Vagina (tissue), 2 donors: Measurements from ENCODE around the gene ASTN2. TPM values are rescaled to one million over a fixed set of nuclear protein-coding genes. Genes with fewer than 3 reads are reported as not detected.

ENCODE experiments used
- DNase-seq, 2 donors: peaks; one replicate each; pipeline ENCODE4 v3.0.0-alpha.2; 2017; ENCODE audit errors: extremely low spot score in 2 of 2
- H3K27ac ChIP-seq: fragments of 200-600 bp; sonication (generic); one replicate; pipeline ENCODE4 v1.5.1; 2019
- H3K27me3 ChIP-seq: fragments of 200-600 bp; sonication (generic); one replicate; pipeline ENCODE4 v1.5.1; 2019
- H3K36me3 ChIP-seq, 2 donors: fragments of 200-600 bp; sonication (generic); one replicate each; pipeline ENCODE4 v1.5.1; 2017 to 2019
- H3K4me1 ChIP-seq: fragments of 200-600 bp; sonication (generic); one replicate; pipeline ENCODE4 v1.5.1; 2019
- H3K4me3 ChIP-seq, 2 donors: fragments of 200-600 bp; sonication (generic); 1 replicate in 1 of 2; 2 replicates in 1 of 2; pipeline ENCODE4 v1.5.1; 2016 to 2019
- H3K9me3 ChIP-seq: fragments of 200-600 bp; sonication (generic); one replicate; pipeline ENCODE4 v1.5.1; 2019
- POLR2A ChIP-seq, 2 donors: fragments of 450-650 bp; IDR thresholded peaks; one replicate each; pipeline ENCODE4 v1.6.1; 2017; ENCODE audit warnings: antibody characterized with exemption in 2 of 2, mild to moderate bottlenecking in 2 of 2, moderate library complexity in 2 of 2
- POLR2AphosphoS5 ChIP-seq, 2 donors: sonication (generic); formaldehyde crosslinking; IDR thresholded peaks; one replicate each; pipeline ENCODE4 v1.9.0; 2017; ENCODE audit warnings: antibody characterized with exemption in 2 of 2, mild to moderate bottlenecking in 2 of 2, low read depth in 1 of 2; ENCODE audit not compliant: insufficient read depth in 1 of 2
- intact Hi-C: fragments of 100-400 bp; cut with DNase I; formaldehyde crosslinking; loops from one replicate; pipeline ENCODE4 v1.15.1; 2023
- total RNA-seq: library from RNA; depleted of rRNA; stranded (reverse); fragments of >200 nt; gene quantifications from one replicate; pipeline ENCODE4 v1.2.3, GENCODE V29; 2016
- TF ChIP-seq, protein P1 (sequence below), 3 experiments: fragments of 450-650 bp in 2 of 3; fragments of 200-600 bp in 1 of 3; sonication (generic) in 1 of 3; IDR thresholded peaks; one replicate each; pipeline ENCODE4 v1.5.1; 2017 to 2019; ENCODE audit warnings: antibody characterized with exemption in 3 of 3, mild to moderate bottlenecking in 2 of 3, moderate library complexity in 2 of 3

The ASTN2 gene
- total RNA-seq, 1 donor from 2014 or later, result 4.4 TPM

DNA sequence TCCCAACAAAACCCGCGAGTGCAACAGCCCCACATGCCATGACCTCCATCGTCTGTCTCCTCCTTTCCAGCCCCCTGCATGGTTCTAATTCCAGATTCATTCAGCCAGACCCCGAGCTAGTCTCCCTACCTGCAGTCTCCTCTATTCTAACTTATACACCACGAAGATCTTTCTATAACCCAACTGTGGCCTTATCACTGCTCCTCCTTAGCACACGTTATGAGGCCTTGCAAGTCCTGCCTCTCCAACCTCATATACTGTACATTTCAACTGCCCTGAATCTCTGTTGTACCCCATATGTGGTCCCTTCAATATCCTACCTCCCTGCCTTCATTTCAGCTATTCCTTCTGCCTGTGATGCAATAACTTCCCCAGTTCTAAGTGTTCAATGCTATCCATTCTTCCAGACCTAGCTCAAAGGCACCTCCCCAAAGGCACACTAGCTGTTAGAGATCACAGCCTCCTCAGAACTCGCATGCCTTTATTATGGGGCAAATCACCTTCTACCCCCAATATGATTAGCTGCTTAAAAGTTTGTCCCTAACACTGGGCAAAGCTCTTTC, 942.8 kb downstream of the ASTN2 start:
- H3K27me3 ChIP-seq, result no peaks in the 10 kb centered on the region
- DNase-seq, result no peak
- intact Hi-C loops, result no loop called here
- no peaks in the 10 kb centered on the region for H3K9me3 ChIP-seq
- no peaks in the 10 kb centered on the region for H3K36me3 ChIP-seq
- peaks cover 28% of the 10 kb centered on the region for H3K4me1 ChIP-seq
- no peak overlapping the region for H3K4me3 ChIP-seq
- peak overlapping the region; percentile 67 for H3K27ac ChIP-seq
- no peak for TF ChIP-seq POLR2AphosphoS5 (IDR thresholded peaks at IDR 0.05; ENCODE audit: insufficient read depth in 1 of 2, low read depth in 1 of 2)
- no peak for TF ChIP-seq POLR2A (IDR thresholded peaks at IDR 0.05)

DNA sequence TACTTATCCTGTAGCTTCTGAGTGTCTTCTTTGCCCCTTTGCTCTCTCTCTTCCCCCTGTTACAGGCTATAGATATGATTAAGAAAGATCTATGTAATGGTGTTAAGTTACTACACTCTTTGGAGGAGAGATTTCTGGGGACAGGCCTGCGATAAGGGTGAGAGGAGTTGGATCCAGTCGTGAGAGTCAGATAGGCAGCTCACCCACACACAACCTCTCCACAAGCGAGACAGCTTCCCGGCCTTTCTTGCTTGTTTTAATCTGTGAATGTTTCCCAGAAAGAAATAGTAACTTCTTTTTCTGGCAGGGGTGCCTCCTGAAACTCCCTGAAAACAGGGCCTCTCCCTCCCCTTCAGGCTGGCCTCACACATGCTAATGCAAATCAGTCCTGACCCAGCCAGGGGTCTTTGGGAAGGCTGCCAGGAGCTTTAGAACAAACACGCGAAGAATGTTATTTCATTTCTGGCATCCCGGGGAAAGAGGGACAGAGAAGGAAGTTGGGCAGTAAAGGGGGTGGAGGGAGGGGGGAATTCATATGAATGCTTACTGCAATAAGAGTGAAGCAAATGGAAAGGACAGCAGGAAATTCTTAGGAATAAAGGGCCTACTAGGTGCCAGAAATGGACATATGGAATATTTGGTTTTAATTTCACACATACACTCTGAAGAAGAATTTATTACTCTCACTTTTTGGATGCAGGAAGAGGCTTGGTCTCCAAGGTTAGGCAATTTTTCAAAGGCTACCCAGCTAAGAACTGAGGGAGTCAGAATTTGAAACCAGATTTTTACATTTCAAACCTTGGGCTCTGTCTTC, 943.6 kb downstream of the ASTN2 start:
- DNase-seq, result no peak
- intact Hi-C loops, result no loop called here
- H3K4me1 ChIP-seq, result peaks cover 20% of the 10 kb centered on the region
- peak overlapping the region; percentile 67 for H3K27ac ChIP-seq
- no peaks in the 10 kb centered on the region for H3K27me3 ChIP-seq
- no peaks in the 10 kb centered on the region for H3K9me3 ChIP-seq
- H3K4me3 ChIP-seq, result no peak overlapping the region
- no peaks in the 10 kb centered on the region for H3K36me3 ChIP-seq
- TF ChIP-seq POLR2A (IDR thresholded peaks at IDR 0.05) (no peak), POLR2AphosphoS5 (IDR thresholded peaks at IDR 0.05; ENCODE audit: insufficient read depth in 1 of 2, low read depth in 1 of 2) (no peak)
- TF ChIP-seq, protein P1, sequence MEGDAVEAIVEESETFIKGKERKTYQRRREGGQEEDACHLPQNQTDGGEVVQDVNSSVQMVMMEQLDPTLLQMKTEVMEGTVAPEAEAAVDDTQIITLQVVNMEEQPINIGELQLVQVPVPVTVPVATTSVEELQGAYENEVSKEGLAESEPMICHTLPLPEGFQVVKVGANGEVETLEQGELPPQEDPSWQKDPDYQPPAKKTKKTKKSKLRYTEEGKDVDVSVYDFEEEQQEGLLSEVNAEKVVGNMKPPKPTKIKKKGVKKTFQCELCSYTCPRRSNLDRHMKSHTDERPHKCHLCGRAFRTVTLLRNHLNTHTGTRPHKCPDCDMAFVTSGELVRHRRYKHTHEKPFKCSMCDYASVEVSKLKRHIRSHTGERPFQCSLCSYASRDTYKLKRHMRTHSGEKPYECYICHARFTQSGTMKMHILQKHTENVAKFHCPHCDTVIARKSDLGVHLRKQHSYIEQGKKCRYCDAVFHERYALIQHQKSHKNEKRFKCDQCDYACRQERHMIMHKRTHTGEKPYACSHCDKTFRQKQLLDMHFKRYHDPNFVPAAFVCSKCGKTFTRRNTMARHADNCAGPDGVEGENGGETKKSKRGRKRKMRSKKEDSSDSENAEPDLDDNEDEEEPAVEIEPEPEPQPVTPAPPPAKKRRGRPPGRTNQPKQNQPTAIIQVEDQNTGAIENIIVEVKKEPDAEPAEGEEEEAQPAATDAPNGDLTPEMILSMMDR (IDR thresholded peaks at IDR 0.05), result no peak

DNA sequence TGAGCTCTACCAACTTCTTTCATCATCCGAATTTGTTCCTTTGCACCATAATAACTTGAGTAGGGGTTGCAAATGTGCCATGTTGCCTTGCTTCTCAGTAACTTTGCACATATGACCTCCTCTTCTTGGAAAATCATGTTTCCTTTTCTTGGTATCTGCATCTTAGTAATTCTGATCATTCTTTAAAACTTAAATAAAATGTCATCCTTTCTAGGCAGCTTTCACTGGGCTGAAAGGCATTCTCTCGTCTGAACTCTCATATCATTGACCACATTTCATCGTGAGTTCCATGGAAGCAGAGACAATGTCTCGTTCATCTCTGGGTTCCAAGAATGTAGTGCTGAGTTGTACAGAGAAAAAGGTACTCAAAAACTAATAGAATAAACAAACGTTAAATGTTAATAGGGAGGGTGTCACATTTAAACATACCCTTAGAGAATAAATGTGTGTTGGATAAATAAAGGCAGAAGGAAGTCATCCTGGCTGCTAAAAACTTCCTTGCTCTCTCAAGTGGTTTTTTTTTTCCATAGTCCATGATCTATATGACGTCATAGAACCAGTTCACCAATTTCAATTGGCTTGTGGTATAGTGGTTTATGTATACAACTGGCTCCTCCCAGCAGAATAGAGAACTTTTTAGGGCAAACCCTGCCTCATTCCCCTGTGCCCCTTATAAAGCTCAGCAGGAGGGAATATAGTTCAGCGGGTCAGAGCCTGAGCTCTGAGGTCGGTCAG, 945.9 kb downstream of the ASTN2 start:
- DNase-seq, result no peak
- intact Hi-C loops, result no loop called here
- peaks cover 19% of the 10 kb centered on the region for H3K4me1 ChIP-seq
- H3K27me3 ChIP-seq, result no peaks in the 10 kb centered on the region
- H3K9me3 ChIP-seq, result no peaks in the 10 kb centered on the region
- H3K36me3 ChIP-seq, result no peaks in the 10 kb centered on the region
- no peak overlapping the region for H3K4me3 ChIP-seq
- TF ChIP-seq, protein P1 (IDR thresholded peaks at IDR 0.05), result no peak
- TF ChIP-seq POLR2A (IDR thresholded peaks at IDR 0.05) (no peak), POLR2AphosphoS5 (IDR thresholded peaks at IDR 0.05; ENCODE audit: insufficient read depth in 1 of 2, low read depth in 1 of 2) (no peak)
- H3K27ac ChIP-seq, result no peak overlapping the region

DNA sequence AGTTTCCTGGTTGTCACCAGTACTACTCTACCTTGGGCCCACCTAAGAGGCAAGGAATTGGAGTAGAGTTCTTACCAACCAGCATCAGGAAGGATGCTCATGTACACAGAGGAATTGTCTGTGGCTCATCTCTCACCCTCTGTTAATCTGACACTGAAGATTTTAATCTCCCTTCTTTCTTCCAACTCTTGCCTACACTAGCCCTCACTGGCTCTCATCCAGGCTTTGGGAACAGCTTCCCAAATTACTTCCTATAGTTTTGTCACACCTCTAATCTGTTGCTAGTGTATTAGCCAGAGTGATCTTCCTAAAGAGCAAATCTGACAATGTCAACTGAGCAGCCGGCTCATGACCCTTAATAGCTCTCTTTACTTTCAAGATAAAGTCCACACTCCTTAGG, 946.5 kb downstream of the ASTN2 start:
- Histone ChIP-seq H3K27ac (no peak overlapping the region), H3K4me1 (peaks cover 19% of the 10 kb centered on the region)
- intact Hi-C loops, result no loop called here

DNA sequence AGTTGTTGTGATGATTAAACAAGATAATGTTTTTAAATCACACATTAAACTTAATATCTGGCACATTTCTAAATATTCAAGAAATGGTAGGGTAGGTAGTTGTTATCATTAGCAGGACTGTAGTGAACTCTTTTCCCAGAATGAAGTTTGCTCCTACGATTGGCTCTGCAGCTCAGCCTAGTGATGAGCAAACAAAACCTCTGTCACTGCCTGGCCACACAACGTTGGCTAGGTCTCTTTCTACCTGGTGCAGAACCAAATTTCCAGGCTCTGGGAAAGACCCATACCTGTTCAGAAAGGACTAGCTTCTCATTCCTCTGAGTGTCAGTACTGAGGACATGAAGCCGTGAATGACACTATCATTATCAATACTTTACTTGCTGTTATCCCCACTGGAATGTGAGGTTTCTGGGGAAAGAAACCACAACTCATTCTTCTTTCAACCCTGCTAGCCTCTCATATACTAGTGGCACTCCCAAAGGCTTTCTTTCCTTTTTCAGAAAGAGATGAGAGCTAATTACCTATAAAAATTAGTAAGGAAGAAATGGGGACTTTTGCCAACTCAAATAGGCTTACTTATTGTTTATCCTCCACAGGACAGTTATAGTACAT, 947.0 kb downstream of the ASTN2 start:
- no peak overlapping the region for H3K27ac ChIP-seq
- no peaks in the 10 kb centered on the region for H3K27me3 ChIP-seq
- H3K4me1 ChIP-seq, result peaks cover 19% of the 10 kb centered on the region
- H3K9me3 ChIP-seq, result no peaks in the 10 kb centered on the region
- intact Hi-C loops, result no loop called here
- H3K36me3 ChIP-seq, result no peaks in the 10 kb centered on the region
- DNase-seq, result no peak
- TF ChIP-seq, protein P1 (IDR thresholded peaks at IDR 0.05), result no peak
- TF ChIP-seq POLR2AphosphoS5 (IDR thresholded peaks at IDR 0.05; ENCODE audit: insufficient read depth in 1 of 2, low read depth in 1 of 2), result no peak
- TF ChIP-seq POLR2A (IDR thresholded peaks at IDR 0.05), result no peak
- H3K4me3 ChIP-seq, result no peak overlapping the region

More for the DNA sequence above, 946.5 kb downstream of the ASTN2 start:
- DNase-seq, result no peak
- no peak for TF ChIP-seq POLR2AphosphoS5 (IDR thresholded peaks at IDR 0.05; ENCODE audit: insufficient read depth in 1 of 2, low read depth in 1 of 2)
- TF ChIP-seq, protein P1 (IDR thresholded peaks at IDR 0.05), result no peak
- TF ChIP-seq POLR2A (IDR thresholded peaks at IDR 0.05), result no peak
- no peaks in the 10 kb centered on the region for H3K36me3 ChIP-seq
- H3K27me3 ChIP-seq, result no peaks in the 10 kb centered on the region
- no peaks in the 10 kb centered on the region for H3K9me3 ChIP-seq
- no peak overlapping the region for H3K4me3 ChIP-seq
